Ureter (tissue), 1 donor: Measurements from ENCODE around the gene PCED1A. TPM values are rescaled to one million over a fixed set of nuclear protein-coding genes. Genes with fewer than 3 reads are reported as not detected.

ENCODE experiments used
- DNase-seq: peaks from one replicate; pipeline ENCODE4 v3.0.0-alpha.2; 2020; ENCODE audit warnings: low spot score
- total RNA-seq: library from RNA; stranded (reverse); gene quantifications from one replicate; pipeline ENCODE4 v1.2.4, GENCODE V29; 2023
- donor health status: DM: yes; HTN: yes; CAD: no.

PCED1A gene
- total RNA-seq, 1 donor from 2014 or later: 53.5 TPM

DNA sequence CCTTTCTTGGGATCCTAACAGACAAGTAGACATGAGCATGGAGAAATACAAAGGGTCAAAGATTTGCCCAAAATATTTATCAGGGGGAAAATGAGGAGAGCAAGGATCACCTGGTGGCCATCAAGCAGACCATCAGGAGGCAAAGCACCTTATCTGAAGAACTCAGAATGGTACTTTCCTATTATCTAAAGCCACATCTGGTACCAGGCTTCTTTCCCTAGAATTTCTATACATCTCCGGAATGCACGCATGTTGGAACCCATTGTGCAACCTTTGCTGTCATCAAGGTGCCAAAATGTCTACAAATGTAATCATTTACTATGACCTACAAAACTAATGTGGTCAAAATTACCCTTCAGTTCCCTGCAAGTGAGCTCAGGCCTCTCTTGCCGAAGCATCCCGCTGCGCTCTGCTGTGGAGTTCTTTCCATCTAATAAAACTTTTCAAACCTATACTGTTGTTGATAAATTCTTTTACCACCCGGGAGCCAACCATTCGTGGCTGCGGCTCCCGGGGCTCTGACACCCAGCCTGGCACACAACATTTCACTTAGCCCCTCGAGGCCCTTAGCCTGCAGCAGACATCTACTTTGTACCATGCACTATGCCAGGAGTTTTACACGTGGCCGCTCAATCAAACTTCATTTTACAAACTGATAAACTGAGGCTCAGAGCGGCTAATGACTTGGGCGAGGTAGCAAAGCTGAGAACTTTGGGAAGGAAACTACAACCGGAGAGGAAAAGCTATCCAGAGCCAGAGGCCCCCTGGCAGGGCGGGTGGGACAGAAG is 36.2 kb downstream of the PCED1A start:
- no peak for DNase-seq

DNA sequence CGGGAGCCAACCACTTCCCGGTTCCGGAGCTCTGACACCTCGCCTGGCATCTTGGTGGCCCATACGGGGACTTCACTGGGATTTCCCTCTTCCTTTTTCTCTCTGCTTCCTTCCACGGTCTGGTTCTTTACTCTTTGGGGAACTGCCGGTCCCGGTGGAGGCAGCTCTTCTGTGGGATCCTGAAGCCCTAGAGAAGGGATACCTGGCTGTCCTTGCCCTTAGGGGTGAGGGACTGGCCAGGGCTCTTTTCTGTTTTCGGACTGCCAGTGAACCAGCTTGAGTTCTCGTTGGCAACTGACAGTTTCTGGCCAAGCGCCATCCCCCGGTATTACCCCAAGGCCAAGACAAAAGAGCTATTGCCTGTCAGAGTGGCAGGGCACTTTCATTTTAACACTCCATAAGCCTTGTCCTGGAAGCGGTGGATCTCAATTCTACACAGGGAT is 39.1 kb downstream of the PCED1A start:
- no peak for DNase-seq

DNA sequence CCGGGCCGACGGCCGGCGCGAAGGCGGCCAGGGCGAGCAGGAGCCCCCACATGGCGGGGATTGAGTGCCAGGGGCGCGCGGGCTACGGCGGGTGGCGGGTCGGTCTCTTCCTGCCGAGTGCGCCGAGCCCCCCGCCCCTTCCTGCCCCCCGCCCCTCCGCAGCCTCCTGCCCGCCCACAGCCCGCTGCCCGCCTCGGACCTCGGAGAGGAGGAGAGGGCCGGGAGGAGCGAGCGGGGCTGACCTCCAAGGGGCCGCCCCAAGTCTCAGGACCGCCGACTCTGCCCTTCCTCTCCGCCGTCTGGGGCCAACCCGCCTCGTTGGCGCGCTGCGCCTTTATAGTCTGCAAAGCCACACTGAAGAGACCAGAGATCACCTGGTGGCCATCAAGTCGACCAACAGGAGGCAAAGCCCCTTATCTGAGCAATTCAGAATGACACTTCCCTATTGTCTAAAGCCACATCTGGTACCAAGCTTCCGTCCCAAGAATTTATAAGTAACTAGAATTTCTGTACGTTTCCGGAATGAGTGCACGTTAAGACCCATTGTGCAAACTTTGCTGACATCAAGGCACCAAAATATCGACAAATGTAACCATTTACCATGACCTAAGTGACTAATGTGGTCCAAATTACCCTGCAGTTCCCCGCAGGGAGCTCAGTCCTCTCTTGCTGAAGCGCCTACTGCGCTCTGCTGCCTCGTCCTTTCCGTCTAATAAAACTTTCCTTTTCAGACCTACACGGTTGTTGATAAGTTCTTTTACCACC is 39.8 kb downstream of the PCED1A start, which contains the start of gene CPXM1:
TSS of gene CPXM1 (minus strand) at position 107 of the 765 bp plus-strand sequence. CDS start at position 52, 55 bp downstream.
- no peak for DNase-seq

DNA sequence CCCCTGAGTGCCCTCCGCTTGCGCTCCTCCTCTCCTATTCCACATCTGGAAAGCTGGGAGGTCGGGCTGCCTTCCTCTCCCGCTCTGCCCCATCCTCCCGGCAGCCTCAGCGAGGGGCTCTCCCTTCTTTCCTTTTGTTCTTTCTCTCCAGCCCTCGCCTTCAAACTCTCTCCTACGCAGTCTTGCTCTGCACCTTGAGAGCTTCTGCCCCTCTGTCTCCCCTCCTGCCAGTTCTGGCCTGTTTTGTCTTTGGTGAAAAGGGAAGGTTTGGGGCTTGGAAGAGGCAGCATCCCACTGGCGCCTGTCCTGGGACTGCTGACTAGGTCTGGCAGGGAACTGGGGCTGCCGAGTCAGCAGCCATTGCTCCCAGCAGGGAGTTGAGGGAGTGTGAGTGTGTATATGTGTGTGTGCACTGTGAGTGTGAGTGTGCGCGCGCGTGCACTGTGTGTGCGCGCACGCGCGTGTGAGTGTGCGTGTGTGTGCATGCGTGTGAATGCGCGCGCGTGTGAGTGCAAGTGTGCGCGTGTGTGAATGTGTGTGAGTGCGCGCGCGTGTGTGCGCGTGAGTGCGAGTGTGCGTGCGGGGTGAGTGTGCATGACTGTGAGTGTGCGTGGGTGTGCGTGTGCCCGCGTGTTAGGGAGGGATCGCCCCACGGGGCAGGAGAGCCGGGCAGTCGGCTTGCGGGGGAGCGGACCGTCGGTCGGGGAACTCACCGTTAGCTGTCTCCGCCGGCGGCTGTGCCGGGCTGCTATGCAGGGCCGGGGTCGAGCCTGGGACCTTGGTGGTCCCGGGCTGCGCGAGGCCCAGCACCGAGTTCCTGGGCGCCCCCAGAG is 40.6 kb downstream of the PCED1A start:
- DNase-seq: no peak

DNA sequence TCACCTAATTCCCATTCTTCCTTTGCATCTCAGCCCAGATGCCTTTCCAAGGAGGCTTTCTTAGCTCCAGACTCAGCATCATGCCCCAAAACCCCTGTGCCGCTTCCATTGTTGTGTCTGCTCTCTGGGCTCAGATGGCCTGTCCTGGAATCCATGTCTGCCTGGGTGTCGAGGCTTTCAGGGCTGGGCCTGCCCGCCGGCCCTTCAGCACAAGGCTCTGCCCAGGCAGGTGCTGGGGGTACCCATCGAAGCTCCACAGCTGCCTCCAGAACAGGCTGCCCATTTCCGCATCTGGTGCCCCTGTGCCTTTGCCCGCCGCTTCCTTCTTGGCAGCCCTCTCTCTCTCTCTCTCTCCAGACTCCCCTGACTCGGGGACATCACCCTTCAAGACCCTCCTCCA is 41.2 kb downstream of the PCED1A start:
- DNase-seq: no peak

DNA sequence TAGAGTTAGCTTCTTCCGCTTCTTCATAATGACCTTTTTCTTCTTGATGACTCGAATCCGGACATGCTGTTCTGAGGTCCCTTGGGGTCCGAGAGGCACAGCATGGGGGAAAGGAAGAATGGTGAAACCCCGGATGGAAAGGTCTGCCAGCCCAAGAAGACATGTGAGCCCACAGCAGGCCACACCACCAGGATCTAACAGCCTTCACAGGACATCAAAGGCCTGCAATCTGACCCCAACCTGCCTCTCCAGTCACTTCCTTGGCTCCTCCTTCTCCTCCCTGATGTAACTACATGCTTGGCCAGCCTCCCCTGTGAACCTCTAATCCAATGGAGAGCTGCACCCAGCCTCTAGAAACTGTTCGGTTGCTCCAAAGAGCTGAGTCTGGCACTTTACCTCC is 41.6 kb downstream of the PCED1A start:
- no peak for DNase-seq

DNA sequence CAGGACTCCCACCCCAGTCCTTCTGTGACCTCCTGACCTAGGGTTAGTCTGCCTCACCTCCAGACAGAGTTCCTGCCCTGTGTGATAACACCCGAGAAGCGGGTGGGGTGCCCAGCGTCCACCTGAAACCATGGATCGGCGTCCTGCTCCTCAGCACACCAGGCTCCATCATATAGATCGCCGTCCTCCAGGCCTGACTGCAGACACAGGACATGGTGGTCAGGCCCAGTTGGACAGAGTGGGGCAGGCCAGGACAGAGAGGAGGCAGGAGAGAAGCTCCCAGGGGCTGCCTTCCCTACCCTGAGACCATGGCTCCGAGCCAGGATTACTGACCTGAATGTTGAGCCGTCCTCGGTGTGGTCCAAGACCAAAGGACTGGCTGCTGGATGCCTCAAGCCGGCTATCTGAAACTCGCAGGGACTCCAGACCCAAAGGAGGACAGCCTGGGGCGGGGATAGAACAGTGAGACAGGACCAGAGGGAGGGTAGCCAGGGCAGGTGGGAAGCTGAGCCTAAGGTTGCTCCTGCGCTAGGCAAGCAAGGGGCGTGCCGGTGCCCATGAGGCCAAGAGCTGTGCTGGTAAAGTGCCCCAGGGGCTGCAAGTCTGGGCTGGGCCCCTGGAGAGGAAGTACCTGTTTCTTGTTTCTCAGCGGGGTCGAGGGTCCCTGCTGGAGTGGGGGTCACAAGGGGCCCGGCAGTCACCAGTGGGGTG is 42.2 kb downstream of the PCED1A start:
- DNase-seq: no peak

DNA sequence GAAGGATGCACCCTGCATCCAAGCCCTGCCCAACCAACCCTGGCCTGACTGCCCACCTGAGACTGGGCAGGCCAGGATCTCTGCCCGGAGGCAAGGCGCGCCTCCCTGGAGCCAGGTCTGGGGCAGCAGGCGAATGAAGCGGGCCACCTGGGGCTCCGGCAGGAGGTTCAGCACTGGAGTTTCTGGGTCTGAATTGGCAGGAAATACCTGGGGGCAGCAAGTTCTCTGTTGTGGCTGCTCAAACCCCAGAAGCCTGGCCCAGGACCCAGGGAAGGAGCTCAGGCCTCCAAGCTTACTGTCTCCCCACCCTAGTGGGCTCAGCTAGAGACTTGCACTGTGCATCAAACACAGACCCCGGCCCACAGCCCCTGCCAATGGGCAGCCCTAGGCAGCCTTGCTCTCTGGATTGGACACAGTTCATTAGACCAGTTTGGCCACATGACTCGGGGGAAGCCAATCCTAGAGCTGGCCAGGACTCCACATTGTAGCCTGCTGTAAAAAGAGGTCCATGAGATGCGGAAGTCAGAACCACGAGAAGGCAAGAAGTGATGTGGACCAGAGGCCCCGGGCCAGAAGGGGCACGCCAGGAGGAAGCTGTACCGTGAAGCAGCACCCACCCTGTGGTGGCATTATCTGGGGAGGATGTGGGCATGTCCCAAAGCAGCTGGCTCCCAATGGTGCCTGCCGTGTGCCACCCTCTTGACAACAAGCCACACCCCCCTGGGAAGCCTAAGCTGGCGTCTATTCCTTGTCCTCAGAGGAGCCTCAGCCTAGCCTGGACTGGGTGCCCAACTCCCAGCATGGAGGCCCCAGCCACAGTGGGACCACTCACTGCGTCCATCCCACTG is 43.1 kb downstream of the PCED1A start:
- no peak for DNase-seq

DNA sequence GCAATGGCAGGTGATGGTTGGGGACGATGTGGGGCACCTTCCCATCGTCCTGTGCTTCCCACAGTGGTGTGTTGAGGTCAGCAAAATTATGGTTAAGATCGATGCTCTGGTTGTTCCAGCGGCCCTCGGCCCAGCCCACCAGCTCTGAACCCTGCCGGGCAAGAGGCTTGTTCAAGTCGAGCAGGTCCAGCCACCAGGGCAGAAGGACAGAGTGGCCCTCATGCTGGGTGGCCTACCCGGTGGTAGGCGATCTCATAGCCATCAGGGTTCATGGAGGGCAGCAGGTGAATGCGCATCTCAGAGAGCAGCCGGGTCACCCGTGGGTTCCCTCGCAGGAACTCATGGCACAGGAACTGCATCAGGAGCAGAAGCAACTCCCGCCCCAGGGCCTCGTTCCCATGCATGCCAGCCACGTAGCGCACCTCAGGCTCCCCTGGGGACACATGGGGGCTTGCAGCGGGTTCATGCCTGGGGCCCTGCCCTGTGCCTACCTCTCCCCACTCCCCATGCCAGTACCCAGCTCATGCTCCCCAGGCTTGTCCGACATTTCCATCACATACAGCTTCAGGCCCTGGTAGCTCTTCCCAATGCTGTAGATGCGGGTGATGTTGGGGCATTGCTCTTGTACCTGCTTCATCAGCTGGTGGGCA is 44.3 kb downstream of the PCED1A start:
- DNase-seq: no peak

DNA sequence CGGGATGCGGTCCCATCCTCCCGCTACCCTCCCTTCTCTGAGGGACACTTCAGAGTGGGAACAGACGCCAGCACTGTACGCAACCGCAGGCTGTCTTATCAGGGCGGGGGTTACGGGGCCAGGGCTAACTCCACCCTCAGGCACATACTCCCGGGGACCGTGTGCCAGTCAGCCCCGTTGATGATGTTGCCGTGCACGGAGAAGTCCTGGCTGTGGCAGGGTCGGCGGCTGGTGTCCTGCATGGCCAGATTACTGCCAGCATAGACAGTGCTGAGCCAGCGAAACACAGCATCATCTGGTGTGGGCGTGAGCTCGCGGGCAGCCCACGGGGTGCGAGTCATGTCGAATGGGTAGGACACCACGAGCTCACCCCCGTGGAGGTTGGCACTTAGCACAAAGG is 45.0 kb downstream of the PCED1A start:
- DNase-seq: no peak

DNA sequence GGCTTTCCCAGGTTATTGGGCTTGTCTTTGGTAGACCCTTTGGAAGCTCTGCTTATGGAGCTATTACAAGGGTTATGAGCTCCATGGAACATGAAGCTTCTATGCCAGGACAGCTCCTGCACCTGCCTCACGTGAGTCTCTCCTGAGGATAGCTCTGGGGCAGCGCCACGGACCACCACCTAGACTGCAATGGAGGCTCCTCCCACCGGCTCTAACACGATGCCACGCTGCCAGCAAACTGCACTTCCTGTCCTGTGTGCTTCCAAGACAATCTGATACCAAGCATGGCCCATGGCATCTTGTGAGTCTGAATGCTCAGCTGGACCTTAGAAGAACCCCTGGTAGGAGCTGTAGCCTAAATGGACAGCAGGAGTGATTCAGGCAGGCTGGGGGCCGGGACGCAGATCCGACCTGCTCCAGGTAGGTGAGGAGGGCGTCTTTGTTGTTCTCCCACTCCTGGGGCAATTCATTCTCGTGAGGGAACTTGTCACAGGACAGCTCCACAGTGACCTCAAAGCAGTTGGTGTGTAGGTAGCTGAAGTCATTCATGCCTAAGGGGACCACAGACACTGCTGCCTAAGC is 45.5 kb downstream of the PCED1A start:
- no peak for DNase-seq

DNA sequence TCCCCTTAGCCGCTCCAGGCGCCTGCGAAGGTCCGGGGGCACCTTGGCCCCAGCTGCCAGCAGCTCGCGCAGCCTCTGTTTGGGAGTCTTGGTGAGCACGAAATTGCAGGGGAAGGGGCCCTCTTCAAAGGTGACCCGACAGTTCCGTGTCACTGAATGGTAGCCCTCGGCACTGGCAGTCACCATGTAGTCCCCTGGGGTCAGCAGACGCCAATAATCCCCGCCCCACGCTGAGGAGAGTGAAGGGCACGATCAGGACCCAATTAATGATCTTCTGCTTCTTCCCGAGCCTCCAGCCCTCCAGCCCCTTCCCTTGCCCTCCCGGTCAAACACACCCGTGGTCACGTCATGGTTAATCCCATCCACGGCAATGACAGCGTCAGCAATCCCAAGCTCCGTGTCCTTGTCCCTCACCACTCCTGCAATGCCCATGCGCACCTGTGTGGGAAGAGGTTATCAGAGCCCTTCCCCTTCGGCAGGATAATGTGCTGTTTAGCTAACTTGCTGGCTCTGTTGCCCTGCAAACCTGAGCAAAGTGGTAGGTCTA is 46.2 kb downstream of the PCED1A start:
- DNase-seq: no peak

DNA sequence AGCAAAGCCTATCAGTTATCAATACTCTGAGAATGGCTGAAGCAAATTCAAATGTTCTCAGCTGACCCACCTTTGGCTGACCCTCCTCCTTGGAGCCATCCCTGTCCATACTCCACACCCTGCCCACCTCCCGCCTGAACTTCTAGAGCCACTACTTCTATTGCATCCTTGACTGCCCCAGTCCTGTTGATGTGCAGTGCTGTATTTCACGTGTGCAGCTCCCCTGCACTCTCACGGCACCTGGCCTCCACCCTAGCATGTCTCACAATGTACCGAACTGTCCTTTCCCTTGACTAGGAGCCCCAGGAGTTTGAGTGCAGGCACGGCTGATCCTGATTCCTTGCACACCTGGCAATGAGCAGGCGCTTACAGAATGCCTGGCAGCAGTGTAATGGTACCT is 47.0 kb downstream of the PCED1A start:
- DNase-seq: no peak

Other genes with a start within 250 kb of the PCED1A start
- 179 TPM for gene NOP56, start 188.0 kb downstream of the PCED1A start, total RNA-seq
- gene IDH3B, start 176.4 kb downstream of the PCED1A start, total RNA-seq: 79.8 TPM
- gene EBF4, start 147.9 kb downstream of the PCED1A start, total RNA-seq: 30.3 TPM
- gene CPXM1, start 40.0 kb downstream of the PCED1A start, total RNA-seq: 3.0 TPM
- not detected for gene C20orf141, start 25.7 kb downstream of the PCED1A start, total RNA-seq
- not detected for gene TMEM239, start 24.3 kb downstream of the PCED1A start, total RNA-seq
- 38.0 TPM for gene VPS16, start 90 bp upstream of the PCED1A start, total RNA-seq
- gene PTPRA, start 32.8 kb upstream of the PCED1A start, total RNA-seq: 79.5 TPM
- gene GNRH2, start 203.0 kb upstream of the PCED1A start, total RNA-seq: 1.5 TPM
- gene MRPS26, start 205.4 kb upstream of the PCED1A start, total RNA-seq: 49.6 TPM
- not detected for gene OXT, start 231.0 kb upstream of the PCED1A start, total RNA-seq
- not detected for gene AVP, start 244.1 kb upstream of the PCED1A start, total RNA-seq